Large intestine (tissue), 3 donors: Measurements from ENCODE around the gene ADCY6. TPM values are rescaled to one million over a fixed set of nuclear protein-coding genes. Genes with fewer than 3 reads are reported as not detected.

Source experiments
- DNase-seq, 2 donors: peaks; one replicate each; pipeline versions ENCODE4 v3.0.0 to v3.0.0-alpha.2; 2013
- H3K27ac ChIP-seq: one replicate; pipeline ENCODE4 v1.5.1; 2013; ENCODE audit warnings: low read length
- H3K27me3 ChIP-seq: 2 replicates; pipeline ENCODE4 v1.6.1; 2013; ENCODE audit warnings: low read length; ENCODE audit not compliant: control insufficient read depth, insufficient read depth
- H3K36me3 ChIP-seq: 2 replicates; pipeline ENCODE4 v1.6.1; 2013; ENCODE audit warnings: low read length; ENCODE audit not compliant: control insufficient read depth, insufficient read depth
- H3K4me1 ChIP-seq: one replicate; pipeline ENCODE4 v1.6.1; 2013; ENCODE audit warnings: low read length; ENCODE audit not compliant: control insufficient read depth, insufficient read depth
- H3K4me3 ChIP-seq: one replicate; pipeline ENCODE4 v1.5.1; 2013; ENCODE audit warnings: low read length
- H3K9me3 ChIP-seq: one replicate; pipeline ENCODE4 v1.6.1; 2013; ENCODE audit warnings: mild to moderate bottlenecking, low read depth, low read length, moderate library complexity; ENCODE audit not compliant: control insufficient read depth
- WGBS: methylation state at CpG from one replicate; pipeline ENCODE4 v1.1.5; 2013; ENCODE audit warnings: low lambda C conversion rate; ENCODE audit not compliant: insufficient coverage; 5-methylcytosine and 5-hydroxymethylcytosine counted together
- polyA plus RNA-seq: library from polyadenylated mRNA; unstranded; fragments of 120-200 nt; gene quantifications from one replicate; pipeline ENCODE4 v1.2.1, GENCODE V29; 2013

ADCY6 gene
- polyA plus RNA-seq, 1 donor: 54.2 TPM

DNA sequence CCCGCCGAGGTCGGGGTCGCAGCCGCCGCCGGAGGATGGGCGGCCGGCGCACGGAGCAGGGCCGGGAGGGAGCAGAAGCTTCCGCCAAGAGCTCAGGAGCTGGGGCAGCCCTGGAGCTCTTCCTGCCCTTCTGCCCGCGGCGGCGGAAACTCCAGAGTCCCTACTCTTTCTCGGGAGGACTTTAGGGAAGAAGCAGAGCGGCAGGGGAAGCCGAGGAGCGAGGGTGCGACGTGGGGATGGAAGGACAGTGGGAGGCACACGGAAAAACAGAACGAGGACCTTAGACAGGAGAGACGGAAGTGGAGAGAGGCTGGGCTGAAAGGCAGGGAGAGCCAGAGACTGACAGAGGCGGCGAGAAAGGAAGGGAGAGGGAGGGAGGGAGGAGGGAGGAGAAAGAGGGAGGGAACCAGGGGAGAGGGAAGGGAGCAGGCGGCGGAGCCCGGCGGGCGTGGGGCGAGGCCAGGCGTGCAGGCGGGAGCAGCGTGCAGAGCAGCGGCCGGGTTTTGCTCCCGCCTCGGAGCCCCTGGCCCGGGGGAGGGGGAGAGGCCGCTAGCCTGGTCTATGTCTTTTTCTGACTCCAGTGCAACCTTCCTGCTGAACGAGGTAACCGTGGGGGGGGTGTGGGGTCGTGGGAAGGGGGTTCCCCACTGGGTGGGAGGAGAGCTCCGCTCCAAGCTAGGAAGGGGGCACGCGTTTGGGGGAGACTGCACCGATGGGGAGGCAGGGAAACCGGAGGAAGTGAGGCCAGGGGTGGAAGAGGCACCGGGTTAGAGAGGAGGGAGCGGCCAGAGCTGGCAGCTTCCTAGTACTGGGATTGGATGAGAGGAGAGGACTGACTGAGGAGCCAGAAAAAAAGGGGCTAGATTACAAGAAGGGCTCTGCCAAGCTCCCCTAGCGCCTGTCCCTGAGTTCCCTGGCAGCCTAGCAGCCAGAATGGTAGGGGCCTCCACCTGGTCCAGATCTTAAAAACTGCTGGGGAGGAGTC lies 26.5 kb upstream of the ADCY6 start:
- peaks cover 6% of the 10 kb centered on the region for H3K27me3 ChIP-seq
- no peaks in the 10 kb centered on the region for H3K36me3 ChIP-seq
- peak overlapping the region; percentile 79 for H3K4me3 ChIP-seq
- H3K27ac ChIP-seq: peak overlapping the region; percentile 94
- H3K9me3 ChIP-seq: no peaks in the 10 kb centered on the region
- peaks cover 44% of the 10 kb centered on the region for H3K4me1 ChIP-seq
- DNase-seq: peak; percentile 84 to 93
- 0% methylated on average over 3 of the region's 54 CpGs for WGBS

DNA sequence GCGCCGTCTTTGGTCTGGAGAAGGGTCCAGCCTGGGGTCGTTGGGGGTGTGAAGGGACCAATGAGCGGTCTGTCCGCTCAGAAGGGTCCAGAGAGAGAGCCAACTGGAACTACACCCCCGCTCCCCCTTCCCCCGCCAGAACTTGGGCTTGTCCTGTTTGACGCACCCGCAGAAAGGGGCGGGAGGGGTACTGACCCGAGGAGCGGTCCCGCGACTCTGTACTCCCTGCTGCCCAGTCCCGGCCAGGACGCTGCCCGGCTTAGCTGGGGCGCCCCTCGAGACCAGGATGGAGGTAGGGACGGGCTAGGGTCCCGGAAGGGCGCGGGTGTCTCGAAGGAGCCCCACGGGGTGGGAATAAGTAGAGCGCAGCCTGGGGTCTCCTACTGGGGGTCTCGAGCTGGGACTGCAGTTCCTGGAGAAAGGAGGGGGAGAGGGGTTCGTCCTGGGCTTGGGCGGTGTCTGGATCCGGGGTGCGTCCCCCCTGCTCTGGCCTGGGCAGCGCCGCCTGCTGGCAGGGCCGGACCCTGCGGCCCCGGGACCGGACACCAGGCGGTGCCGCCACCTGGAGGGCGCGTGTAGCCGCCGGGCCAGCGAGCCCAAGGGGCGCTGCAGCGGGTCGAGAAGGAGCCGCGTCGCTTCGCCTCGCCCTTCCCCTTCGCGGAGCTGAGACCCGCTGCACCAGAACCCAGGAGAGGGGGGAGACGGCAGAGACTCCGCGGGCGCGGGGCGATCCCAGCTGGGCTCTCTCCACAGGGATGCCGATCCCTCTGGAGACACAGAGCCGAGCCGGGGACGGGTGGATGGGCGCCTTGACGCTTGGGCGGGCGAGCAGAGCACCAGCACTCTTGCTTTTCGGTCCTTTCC lies 25.6 kb upstream of the ADCY6 start:
- peak; percentile 81 to 87 for DNase-seq
- peak overlapping the region; percentile 79 for H3K4me3 ChIP-seq
- no CpG with 5 or more reads among the region's 70 CpGs for WGBS
- H3K27ac ChIP-seq: peak overlapping the region; percentile 94
- H3K36me3 ChIP-seq: no peaks in the 10 kb centered on the region
- no peaks in the 10 kb centered on the region for H3K9me3 ChIP-seq
- H3K27me3 ChIP-seq: peaks cover 6% of the 10 kb centered on the region
- H3K4me1 ChIP-seq: peaks cover 47% of the 10 kb centered on the region

DNA sequence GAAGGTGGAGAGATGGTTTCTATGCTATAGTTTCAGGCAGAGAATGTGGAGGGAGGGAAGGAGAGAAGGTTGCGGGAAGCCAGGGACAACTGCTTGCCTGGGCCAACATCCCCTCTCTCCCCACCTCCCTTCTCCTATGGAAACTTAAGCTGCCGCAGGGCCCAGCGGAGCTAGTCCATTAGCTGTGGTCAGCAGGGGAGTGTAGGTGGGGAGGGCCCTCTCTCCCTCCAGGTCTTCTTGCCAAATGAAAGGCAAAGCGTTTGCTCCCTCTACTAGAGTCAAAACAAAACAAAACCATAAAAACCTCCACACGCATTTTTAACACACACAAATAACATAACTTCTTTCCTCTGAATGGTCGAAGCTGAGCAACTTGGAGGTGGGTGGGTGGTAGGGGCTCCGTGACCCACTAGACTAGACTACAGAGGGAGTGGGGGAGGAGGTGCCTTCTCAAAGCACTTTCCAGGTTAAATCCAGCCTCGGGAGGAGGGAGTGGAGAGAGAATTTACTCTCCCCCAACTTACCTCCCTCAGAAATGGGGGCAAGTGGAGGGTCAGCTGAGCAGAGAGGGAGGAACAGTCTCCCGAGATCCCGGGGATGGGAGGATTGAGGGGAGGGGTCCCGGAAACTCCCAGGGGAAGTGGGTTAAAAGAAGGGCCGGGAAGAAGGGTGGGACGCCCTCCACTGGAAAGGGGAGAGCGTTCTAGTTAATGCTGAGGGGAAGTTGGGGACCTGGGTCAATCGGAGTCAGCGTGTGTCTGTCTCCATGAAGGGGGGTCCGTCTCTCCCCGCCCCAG lies 24.8 kb upstream of the ADCY6 start:
- 0% methylated on average over 1 of the region's 18 CpGs for WGBS
- peak overlapping the region; percentile 79 for H3K4me3 ChIP-seq
- H3K4me1 ChIP-seq: peaks cover 43% of the 10 kb centered on the region
- no peaks in the 10 kb centered on the region for H3K9me3 ChIP-seq
- H3K27ac ChIP-seq: no peak overlapping the region
- H3K36me3 ChIP-seq: no peaks in the 10 kb centered on the region
- peaks cover 4% of the 10 kb centered on the region for H3K27me3 ChIP-seq
- no peak for DNase-seq

DNA sequence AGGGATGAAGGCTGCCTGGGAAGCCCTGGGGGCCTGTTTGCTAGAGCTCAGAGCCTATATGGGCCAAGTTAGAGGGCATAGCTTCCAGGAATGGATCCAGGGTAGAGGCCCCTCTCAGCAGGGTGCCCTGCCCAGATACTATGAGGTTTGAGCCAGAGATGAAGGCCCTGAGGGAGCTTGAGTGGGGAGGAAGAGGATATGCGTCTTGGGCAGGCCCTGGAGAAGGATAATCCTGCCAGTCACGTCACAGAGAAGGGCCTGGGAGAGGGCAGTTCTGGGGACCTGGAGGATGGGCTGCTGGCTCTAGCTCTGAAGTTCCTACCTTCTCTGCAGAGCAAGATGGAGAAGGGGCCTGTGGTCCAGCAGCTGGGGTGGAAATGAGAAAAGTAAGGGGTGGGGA lies 23.5 kb upstream of the ADCY6 start:
- DNase-seq: no peak
- H3K4me1 ChIP-seq: peaks cover 38% of the 10 kb centered on the region
- no peak overlapping the region for H3K4me3 ChIP-seq
- H3K27me3 ChIP-seq: peaks cover 3% of the 10 kb centered on the region
- no peaks in the 10 kb centered on the region for H3K36me3 ChIP-seq
- no peaks in the 10 kb centered on the region for H3K9me3 ChIP-seq
- no CpG with 5 or more reads among the region's 2 CpGs for WGBS
- H3K27ac ChIP-seq: no peak overlapping the region

DNA sequence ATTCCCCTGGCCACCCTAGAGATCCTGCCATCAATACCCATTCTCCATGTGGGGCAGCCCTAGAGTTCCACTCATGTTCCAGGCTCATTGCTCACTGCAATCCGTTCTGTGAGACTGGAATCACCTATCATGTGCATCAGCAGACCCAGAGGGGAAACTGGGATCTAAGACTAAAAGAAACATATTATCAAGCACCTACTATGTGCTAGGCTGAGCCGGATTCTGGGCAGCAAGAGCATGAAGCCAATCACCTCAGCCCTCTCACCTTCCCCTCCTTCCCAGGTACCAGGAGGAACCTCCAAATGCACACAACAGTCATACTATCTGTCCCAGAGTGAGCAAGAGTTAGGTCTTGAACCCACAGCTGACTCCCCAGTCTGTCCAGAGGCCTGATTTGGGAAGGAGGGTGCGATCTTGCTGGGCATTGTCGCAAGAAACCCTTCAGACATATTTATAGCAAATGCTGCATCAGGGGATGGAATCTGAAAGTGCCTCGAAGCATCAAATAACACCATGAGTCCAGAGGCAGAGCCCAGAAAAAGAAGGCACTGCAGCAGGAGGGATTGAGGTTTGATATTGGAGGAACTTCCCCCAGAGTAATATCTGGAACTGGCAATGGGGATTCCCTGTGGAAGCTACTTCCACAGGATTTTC lies 22.7 kb upstream of the ADCY6 start:
- Histone ChIP-seq H3K4me1 (peaks cover 36% of the 10 kb centered on the region), H3K27ac (peak overlapping the region; percentile 29), H3K9me3 (no peaks in the 10 kb centered on the region), H3K27me3 (no peaks in the 10 kb centered on the region), H3K4me3 (no peak overlapping the region), H3K36me3 (no peaks in the 10 kb centered on the region)
- WGBS: no CpG with 5 or more reads among the region's 5 CpGs
- no peak for DNase-seq

DNA sequence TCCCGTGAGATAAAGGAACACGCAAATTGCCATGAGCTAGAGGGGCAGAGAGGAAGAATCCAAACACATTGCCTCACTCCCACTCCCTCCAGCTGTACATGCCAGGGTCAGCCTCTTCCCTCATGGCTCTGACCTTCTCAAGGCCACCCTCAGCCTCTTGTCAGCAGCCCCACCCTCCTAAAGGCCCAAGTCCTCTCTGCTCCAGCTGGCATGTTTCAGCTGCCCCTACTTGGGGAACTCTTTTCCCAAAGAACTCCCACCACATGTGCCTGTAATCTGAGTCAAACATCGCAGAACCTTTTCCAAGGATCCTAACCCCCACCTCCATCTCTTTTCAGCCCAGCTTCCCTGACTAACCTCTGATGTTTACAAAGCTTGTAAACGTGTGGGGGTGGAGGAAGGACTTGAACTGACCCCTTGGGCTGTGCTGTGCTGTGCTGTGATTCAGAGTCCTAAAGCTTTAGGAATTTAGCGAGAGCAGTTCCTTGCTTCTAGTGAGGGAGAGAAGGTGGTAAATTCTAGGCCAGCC lies 22.1 kb upstream of the ADCY6 start:
- Histone ChIP-seq H3K4me3 (no peak overlapping the region), H3K27ac (peak overlapping the region; percentile 29), H3K36me3 (no peaks in the 10 kb centered on the region), H3K9me3 (no peaks in the 10 kb centered on the region), H3K4me1 (peaks cover 30% of the 10 kb centered on the region), H3K27me3 (no peaks in the 10 kb centered on the region)
- WGBS: no CpG with 5 or more reads among the region's 5 CpGs
- peak in 1 of 2 donors; percentile 70 for DNase-seq

DNA sequence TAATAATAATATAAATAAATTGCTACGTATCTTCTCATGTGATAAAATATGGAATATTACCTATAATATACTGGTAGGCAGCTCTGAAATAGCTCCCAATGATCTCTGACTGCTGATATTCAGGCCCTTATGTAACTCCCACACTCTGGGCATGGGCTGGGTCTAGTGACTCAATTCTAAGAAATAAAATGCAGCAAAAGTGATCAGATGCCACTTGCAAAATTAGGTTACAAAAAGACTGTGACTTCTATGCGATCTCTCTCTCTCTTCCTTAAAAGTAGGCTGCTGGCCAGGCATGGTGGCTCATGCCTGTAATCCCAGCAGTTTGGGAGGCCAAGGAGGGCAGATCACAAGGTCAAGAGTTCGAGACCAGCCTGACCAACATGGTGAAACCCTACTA lies 19.1 kb upstream of the ADCY6 start:
- Histone ChIP-seq H3K9me3 (no peaks in the 10 kb centered on the region), H3K36me3 (no peaks in the 10 kb centered on the region), H3K4me3 (no peak overlapping the region), H3K27me3 (no peaks in the 10 kb centered on the region), H3K27ac (no peak overlapping the region), H3K4me1 (peaks cover 18% of the 10 kb centered on the region)
- no CpG with 5 or more reads among the region's 3 CpGs for WGBS
- no peak for DNase-seq

DNA sequence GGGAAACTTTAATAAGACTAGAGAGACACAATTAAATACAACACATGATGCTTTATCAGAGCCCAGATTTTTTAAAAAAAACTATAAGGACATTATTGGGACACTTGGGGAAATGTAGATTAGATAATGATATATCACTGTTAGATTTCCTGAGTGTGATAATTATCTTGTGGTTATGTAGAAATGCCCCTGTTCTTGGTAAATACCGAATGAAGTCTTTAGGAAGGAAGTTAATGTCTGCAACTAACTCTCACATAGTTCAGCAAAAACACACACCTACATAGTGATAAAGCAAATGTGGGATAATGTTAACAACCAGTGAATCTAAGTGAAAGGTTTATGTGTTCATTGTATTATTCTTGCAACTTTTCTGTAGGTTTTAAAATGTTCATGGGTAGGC lies 14.8 kb upstream of the ADCY6 start:
- H3K27me3 ChIP-seq: no peaks in the 10 kb centered on the region
- no peak overlapping the region for H3K27ac ChIP-seq
- WGBS: no CpG with 5 or more reads among the region's 1 CpG
- H3K36me3 ChIP-seq: no peaks in the 10 kb centered on the region
- H3K4me3 ChIP-seq: no peak overlapping the region
- DNase-seq: no peak
- H3K9me3 ChIP-seq: no peaks in the 10 kb centered on the region
- no peaks in the 10 kb centered on the region for H3K4me1 ChIP-seq

DNA sequence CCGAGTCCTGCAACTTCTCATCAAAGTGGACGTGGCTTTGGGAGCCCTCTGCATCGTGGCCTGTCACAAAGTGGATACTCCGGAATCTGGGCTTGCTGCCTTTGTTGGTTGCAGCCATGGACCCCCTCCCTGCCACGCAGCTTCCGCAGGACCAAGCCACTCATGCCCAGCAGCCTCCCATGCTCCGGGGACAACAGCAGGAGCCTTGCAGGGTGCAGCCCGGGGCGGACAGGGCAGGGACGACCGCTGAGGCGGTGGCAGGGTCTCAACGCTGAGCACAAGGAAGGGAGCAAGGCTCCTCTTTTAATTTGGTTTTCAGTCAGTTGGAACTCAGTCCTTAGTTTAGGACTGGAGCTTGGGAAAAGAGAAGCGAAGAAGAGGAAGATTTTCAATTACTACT lies 12.1 kb upstream of the ADCY6 start:
- WGBS: 40% methylated on average over 1 of the region's 14 CpGs
- Histone ChIP-seq H3K27ac (no peak overlapping the region), H3K9me3 (no peaks in the 10 kb centered on the region), H3K4me3 (no peak overlapping the region), H3K36me3 (no peaks in the 10 kb centered on the region), H3K27me3 (no peaks in the 10 kb centered on the region), H3K4me1 (peaks cover 12% of the 10 kb centered on the region)
- no peak for DNase-seq
